Amygdala (tissue), 56 donors: ENCODE data around the gene SPRYD3.

Experiments used
- DNase-seq, 56 donors: peaks; one replicate each; lab custom pipeline; 2025; lab: John Stamatoyannopoulos, UW

Gene SPRYD3

DNA sequence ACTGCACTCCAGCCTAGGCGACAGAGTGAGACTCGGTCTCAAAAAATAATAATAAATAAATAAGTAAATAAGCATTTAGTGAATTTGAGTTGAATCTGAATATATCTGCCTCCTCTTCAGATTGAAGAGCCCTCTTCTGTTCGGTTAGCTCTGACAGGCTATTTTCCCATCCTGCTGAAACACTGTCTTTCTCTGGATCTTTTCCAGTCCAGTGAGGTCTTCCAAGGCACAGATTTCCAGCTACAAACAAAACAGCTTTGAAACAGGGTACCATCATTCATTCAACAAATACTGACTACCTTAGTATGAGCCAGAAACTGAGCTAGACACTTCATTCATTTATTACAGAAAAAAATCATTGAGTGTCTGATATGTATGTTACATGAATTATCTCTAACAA lies 7.2 kb upstream of the SPRYD3 start:
- DNase-seq, result no peak

DNA sequence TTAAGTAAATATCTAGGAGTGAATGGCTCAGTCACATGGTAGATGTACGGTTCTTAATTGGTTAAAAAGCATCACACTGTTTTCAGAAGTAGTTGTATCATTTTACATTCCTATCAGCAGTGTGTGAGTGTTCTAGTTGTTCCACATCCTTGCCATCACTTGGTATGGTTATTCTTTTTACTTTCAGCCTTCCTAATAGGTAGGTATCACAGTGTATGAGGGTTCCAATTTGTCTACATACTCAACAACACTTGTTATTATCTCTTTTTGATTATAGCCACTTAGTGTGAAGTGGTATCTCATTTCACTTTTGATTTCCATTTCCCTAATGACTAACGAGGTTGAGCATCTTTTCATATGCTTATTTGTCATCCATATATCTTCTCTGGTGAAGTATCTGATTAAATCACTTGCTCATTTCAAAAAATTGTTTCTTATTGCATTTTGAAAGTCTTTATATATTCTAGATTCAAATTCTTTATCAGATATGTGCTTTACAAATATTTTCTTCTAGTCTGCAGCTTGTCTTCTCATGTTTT lies 3.5 kb upstream of the SPRYD3 start:
- DNase-seq, result no peak

GRCh38 chr12:53078425-53079225 lies 565 bp downstream of the SPRYD3 start:
- peak in 6 of 56 donors; percentile 49 to 88 (median 66) for DNase-seq

GRCh38 chr12:53077030-53077429 lies 2.2 kb downstream of the SPRYD3 start:
- no peak for DNase-seq

DNA sequence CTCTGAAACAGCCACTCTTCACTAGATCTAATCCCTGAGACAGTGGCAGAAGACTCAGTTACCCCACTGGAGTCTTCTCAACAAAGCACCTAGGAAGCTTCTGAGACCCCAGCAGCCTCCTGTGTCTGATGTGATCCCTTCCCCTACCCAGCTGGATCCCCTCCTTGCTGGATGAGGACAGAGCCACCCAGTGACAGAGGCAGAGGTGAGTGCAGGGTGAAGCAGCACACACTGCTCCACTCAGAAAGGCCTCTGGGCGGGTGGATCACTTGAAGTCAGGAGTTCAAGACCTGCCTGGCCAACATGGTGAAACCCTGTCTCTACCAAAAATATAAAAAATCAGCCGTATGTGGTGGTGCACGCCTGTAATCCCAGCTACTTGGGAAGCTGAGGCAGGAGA lies 2.7 kb downstream of the SPRYD3 start:
- DNase-seq, result no peak

- no peak for DNase-seq
Observed at GRCh38 chr12:53074999-53075370, 4.2 kb downstream of the SPRYD3 start.

GRCh38 chr12:53074283-53074998 lies 4.7 kb downstream of the SPRYD3 start:
- no peak for DNase-seq

DNA sequence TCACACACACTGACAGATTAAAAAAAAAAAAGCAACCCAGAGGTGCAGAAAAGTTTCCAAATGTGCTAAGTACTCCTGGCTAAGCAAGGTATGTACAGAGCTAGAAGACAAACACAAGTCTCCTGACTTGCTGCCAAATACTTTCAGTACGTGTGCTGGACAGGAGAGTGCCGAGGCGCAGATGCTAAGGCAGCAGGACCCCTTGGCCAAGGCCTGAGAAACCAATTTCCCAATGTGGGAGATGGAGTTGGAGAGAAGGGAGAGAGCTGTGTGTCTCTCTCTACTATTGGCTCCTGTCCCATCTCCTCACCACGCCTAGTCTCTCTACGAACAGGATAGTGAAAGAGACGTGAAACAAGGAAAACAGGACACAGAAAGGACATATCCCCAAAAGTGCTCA lies 5.3 kb downstream of the SPRYD3 start:
- no peak for DNase-seq

DNA sequence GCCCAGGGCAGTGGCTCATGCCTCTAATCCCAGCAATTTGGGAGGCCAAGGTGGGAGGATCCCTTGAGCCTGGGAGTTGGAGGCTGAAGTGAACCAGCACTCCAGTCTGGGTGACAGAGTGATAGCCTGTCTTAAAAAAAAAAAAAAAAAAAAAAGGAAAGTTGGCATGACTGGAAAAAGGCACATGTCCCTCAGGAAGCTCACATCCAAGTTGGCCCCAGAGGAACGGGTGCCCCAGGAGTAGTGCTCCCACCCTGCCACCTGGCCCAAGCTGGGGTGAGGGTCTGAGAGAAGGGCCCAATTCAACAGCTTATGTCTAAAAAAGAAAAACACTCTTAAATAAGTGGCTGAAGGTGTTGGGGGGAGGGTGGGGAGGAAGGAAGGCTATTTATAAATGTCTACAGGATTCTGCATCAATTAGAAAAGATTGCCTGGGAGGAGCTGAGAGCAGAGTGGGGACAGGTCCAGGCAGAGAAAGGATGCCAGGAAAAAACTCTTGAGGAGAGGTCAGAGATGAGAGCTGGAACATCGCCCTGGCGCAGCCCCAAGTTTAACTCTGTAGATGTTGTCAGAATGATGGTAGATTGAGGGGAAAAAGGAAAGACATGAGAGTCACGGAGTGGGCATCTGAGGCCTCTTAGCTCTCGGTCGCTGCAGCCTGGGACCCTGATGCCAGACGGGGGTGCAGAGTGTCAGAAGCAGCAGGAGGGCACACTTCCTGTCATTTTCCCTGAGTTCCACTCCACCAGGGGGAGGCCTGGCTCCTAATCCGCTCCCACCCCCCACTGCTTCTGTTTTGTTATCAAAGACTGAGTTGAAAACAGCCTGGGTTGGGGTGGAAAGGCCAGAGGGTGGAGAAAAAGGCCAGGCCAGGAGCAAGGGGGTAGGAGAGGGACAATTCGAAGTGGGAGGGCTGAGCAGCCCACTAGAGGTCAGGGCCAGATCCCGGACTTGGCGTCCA lies 7.3 kb downstream of the SPRYD3 start:
- DNase-seq, result no peak

DNA sequence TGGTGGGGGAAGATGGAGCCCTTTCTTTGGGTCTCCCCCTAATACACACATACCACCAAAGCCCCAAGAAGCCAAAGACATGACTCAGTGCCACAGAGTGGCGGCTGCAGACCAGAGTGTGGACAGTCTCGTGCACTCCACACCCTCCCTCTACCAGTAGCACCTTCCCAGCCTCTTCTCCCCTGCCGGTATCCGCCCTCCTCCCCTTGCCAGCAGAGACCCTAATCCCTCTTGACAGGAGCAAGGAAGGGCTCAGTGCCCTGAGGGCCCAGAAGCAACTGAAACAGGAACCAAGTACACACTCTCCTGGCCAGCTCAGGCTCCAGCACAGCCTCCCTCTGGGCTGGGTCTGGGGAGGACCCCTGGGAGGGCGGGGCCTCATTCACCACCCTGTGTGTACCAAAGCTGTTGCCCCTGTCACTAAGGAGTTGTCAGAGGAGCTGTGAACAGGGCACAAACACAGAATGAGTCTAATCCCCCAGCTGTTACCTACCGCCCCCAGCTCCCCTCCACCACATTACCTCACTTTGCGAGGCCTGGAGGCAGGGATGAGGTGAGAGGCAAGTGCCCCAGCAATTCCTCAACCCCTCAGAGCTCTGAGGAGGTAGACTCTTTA lies 8.2 kb downstream of the SPRYD3 start:
- DNase-seq, result no peak

GRCh38 chr12:53069621-53070410 lies 9.4 kb downstream of the SPRYD3 start:
- no peak for DNase-seq

DNA sequence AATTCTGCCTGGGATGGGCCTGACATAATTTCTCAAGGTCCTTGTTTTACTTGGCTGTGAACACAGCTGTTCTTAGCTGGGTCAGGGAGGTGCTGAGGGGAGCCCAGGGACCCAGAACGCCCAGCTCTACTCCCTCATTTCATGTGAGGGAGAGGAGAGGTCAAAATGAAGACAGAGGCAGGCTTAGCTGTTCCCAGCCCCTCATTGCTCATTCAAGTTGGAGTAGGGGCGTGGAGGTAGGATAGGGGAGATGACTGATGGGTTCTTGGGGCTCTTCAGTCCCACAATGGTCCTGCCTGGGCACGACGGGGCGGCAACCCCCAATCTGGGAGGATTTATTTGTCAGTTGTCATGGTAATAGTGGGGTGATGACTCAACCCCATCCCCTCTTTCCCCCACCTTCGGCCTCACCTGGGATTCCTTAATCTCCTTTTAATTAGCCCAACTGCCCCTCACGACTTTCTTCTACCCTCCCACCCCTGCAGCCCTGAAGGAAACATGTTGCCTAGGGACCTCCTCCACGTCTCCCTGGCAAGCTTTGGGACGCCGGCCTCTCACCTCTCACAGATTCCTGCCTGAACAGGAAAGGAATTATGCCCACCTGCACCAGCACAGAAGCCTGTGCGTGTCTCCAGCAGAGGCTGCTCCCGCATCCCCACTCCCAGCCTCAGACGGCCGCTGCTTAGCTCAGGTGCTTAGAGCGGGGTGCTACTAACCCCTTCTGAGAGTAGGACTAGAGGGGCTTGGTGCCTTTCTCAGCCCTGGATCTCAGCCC lies 10.2 kb downstream of the SPRYD3 start:
- no peak for DNase-seq

GRCh38 chr12:53067993-53068770 lies 11.0 kb downstream of the SPRYD3 start:
- no peak for DNase-seq

DNA sequence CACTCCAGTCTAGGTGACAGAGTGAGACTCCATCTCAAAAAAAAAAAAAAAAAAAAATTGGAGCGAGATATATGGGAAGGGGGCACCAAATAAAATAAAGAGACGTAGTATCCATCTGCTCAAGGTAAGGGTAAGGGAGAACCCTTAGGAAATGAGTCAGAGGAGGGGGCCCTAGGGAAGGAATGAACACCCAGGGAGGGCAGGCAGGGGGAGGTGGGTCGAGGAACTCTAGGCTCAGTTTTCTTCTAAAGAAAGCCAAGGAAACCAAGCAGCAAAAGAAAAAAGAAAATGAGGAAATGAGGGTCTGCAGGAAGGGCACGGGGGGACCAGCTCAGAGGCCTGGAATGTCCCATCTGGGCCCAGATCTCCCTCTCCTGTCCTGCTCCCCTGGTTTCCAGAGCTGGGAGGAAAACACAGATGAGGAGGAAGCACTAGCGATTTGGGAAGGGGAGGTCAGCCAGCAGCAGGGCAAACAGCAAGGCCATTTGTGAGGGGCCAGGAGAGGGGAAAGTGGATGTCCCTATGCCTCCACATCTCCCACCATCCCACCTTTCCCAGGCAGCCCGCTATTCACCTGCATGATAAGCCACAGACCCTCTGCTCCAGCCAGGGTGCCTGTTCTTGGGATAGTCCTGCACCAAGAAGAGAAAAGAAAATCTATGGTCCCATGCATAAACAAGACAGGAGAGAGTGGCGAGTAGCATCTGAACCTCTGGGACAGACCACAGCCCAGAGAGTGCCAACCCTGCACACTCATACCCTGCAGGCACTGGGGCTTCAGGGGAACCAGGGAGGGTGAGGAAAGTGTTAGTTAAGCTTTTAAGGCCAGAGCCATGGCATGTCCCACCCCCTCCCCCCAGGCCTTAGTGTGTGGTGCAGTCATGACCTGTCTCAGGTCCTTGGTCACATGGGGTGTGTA lies 11.9 kb downstream of the SPRYD3 start:
- DNase-seq, result no peak

- peak in 44 of 56 donors; percentile 19 to 78 (median 56) for DNase-seq
Observed at GRCh38 chr12:53065975-53066931, 12.9 kb downstream of the SPRYD3 start.

DNA sequence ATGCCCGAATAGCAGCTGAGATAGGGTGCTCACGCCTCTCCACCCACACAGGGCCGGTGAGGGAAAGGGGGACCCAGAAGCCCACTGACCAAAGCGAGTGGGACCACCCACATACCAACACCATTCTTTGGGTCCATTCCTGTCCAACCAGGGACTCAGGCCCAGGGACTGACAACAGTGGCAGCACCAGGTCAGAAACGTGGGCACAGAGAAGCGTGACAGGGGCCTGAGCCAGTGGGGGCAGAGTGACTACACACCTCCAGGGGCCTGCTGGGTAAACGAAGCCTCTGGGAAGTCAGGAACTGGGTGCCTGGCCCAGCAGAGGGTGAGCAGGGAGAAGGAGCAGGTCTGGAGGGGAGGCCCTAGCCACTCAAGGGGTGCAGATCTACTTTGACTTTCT lies 13.7 kb downstream of the SPRYD3 start:
- DNase-seq, result no peak
